ENCODE measurements around the gene CARMIL1.
"Not testable (repeated sequence)": the region's sequence is repeated elsewhere in the genome, so short reads cannot be mapped to it uniquely, and the experiment has no call there.

The CARMIL1 gene

GRCh38 chr6:25548451-25548850 is 269.3 kb downstream of the CARMIL1 start:
- in situ Hi-C loops (cut with HindIII; ENCODE audit: low sequenced_read_pairs) = no loop called here

- in situ Hi-C loops (cut with HindIII; ENCODE audit: low sequenced_read_pairs) = no loop called here
These were observed 271.5 kb downstream of the CARMIL1 start for GRCh38 chr6:25550631-25551030.

- in situ Hi-C loops (cut with HindIII; ENCODE audit: low sequenced_read_pairs) = no loop called here
These were observed 274.3 kb downstream of the CARMIL1 start for GRCh38 chr6:25553502-25553901.

- in situ Hi-C loops (cut with HindIII; ENCODE audit: low sequenced_read_pairs) = no loop called here
These were observed 276.0 kb downstream of the CARMIL1 start for GRCh38 chr6:25555188-25555587.

- in situ Hi-C loops (cut with HindIII; ENCODE audit: low sequenced_read_pairs) = no loop called here
These were observed 277.3 kb downstream of the CARMIL1 start for GRCh38 chr6:25556516-25556915.

GRCh38 chr6:25558155-25558817 is 279.1 kb downstream of the CARMIL1 start:
- in situ Hi-C loops (cut with HindIII; ENCODE audit: low sequenced_read_pairs) = no loop called here

- in situ Hi-C loops (cut with HindIII; ENCODE audit: low sequenced_read_pairs) = no loop called here
These were observed 281.7 kb downstream of the CARMIL1 start for GRCh38 chr6:25560865-25561264.

GRCh38 chr6:25564943-25565342 is 285.8 kb downstream of the CARMIL1 start:
- in situ Hi-C loops (cut with HindIII; ENCODE audit: low sequenced_read_pairs) = no loop called here

GRCh38 chr6:25570578-25570977 is 291.4 kb downstream of the CARMIL1 start:
- in situ Hi-C loops (cut with HindIII; ENCODE audit: low sequenced_read_pairs) = no loop called here

GRCh38 chr6:25576919-25577318 is 297.7 kb downstream of the CARMIL1 start:
- in situ Hi-C loops (cut with HindIII; ENCODE audit: low sequenced_read_pairs) = no loop called here

- in situ Hi-C loops (cut with HindIII; ENCODE audit: low sequenced_read_pairs) = no loop called here
These were observed 299.4 kb downstream of the CARMIL1 start for GRCh38 chr6:25578538-25578937.

- in situ Hi-C loops (cut with HindIII; ENCODE audit: low sequenced_read_pairs) = no loop called here
These were observed 300.3 kb downstream of the CARMIL1 start for GRCh38 chr6:25579391-25579883.

- in situ Hi-C loops (cut with HindIII; ENCODE audit: low sequenced_read_pairs) = no loop called here
These were observed 300.8 kb downstream of the CARMIL1 start for GRCh38 chr6:25579902-25580495.

GRCh38 chr6:25582101-25582500 is 302.9 kb downstream of the CARMIL1 start:
- in situ Hi-C loops (cut with HindIII; ENCODE audit: low sequenced_read_pairs) = no loop called here

GRCh38 chr6:25583099-25583498 is 303.9 kb downstream of the CARMIL1 start:
- in situ Hi-C loops (cut with HindIII; ENCODE audit: low sequenced_read_pairs) = no loop called here

- in situ Hi-C loops (cut with HindIII; ENCODE audit: low sequenced_read_pairs) = no loop called here
These were observed 304.7 kb downstream of the CARMIL1 start for GRCh38 chr6:25583906-25584305.

GRCh38 chr6:25585225-25585624 is 306.1 kb downstream of the CARMIL1 start:
- in situ Hi-C loops (cut with HindIII; ENCODE audit: low sequenced_read_pairs) = no loop called here

GRCh38 chr6:25586119-25586518 is 306.9 kb downstream of the CARMIL1 start:
- in situ Hi-C loops (cut with HindIII; ENCODE audit: low sequenced_read_pairs) = not testable (repeated sequence)

- in situ Hi-C loops (cut with HindIII; ENCODE audit: low sequenced_read_pairs) = no loop called here
These were observed 307.8 kb downstream of the CARMIL1 start for GRCh38 chr6:25586927-25587326.

GRCh38 chr6:25590986-25591385 is 311.8 kb downstream of the CARMIL1 start:
- in situ Hi-C loops (cut with HindIII; ENCODE audit: low sequenced_read_pairs) = no loop called here

GRCh38 chr6:25596928-25597818 is 318.0 kb downstream of the CARMIL1 start:
- in situ Hi-C loops (cut with HindIII; ENCODE audit: low sequenced_read_pairs) = no loop called here

All from endothelial cell of hepatic sinusoid (primary cell).